Hematopoietic multipotent progenitor cell treated with erythropoietin and hydrocortisone succinate and interleukin-3 and kit ligand, for 15 days (in vitro differentiated cells): Measurements from ENCODE around the gene UBE2E2.

Experiments
- DNase-seq: peaks from one replicate; pipeline ENCODE4 v3.0.0-alpha.2; 2015; ENCODE audit warnings: low spot score

Gene UBE2E2

DNA sequence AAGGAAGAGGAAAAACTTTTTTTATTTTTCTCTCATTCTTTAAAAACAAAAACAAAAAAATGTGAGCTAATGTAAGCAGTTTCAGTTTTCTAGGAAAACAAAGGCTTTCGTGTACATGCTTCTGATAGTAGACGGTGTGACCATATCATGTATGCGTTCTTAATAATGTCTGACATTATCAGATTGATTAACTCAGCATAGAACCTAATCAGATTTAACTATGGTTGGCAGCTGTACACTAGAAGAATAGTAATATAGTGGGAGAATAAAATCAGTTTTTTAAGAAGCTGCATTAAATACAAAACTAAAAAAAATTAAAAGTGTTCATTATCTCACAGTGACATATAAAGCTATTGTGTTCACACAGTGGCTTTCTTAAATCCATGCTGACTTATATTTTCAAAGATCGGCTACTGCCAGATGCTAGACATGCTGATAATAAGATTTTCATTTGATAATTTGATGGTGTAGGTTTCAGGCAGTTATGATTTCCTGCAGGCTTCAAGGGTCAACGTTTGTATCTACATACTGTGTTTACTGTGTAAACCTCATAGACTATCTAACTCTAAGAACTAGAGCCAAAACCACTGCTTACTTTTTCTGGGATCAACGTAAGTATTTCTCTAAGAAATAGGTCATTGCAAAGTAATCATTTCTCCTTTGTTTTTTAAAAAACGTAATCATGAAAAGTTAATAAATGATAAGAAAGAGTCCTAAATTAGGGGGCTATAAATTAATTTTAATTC lies 74.0 kb downstream of the UBE2E2 start:
- DNase-seq, result no peak

DNA sequence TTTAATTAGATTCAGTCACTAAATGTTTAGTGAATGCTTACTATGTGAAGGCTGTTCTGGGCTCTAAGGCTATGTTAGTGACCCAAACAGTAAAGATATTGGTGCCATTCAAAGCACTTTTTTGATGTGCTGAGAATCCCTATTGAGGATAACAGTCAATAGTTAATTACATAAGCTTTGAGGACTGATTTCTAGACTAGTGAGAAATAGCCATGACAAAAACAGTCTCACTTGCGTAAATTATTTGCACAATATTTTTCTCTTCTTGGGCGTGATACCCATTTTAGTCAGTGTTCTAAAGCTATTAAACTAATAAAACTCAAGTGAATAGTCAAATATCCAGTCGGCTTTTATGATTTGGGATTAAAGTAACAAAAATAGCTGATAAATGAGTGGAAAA lies 74.6 kb downstream of the UBE2E2 start:
- no peak for DNase-seq

DNA sequence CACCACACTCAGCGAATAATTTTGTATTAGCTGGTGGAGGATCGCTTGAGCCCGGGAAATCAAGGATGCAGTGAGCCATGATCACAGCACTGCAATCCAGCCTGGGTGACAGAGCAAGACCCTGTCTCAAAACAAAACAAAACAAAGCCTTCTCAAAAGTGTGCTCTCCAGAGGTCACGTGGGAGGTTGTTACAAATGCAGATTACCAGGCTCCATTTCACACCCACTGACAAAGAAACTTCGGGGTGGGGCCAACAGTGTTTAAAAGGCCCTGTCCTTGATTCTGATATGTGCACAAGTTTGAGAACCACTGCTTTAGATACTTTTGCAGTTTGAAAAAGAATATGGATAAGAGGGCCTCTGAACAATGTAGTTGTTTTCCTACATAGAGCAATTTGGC lies 80.5 kb downstream of the UBE2E2 start:
- DNase-seq, result no peak

DNA sequence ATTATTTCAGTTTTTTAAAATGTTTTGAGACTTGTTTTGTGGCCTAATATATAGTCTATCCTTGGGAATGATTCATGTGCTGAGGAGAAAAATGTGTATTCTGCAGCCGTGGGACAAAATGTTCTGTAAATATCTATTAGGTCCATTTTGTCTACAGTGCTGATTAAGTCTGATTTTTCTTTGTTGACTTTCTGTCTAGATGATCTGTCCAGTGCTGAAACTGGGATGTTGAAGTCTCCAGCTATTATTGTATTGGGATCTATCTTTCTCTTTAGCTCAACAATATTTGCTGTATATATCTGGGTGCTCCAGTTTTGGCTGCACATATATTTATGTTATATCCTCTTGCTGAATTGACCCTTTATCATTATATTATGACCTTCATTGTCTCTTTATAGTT lies 85.2 kb downstream of the UBE2E2 start:
- no peak for DNase-seq

DNA sequence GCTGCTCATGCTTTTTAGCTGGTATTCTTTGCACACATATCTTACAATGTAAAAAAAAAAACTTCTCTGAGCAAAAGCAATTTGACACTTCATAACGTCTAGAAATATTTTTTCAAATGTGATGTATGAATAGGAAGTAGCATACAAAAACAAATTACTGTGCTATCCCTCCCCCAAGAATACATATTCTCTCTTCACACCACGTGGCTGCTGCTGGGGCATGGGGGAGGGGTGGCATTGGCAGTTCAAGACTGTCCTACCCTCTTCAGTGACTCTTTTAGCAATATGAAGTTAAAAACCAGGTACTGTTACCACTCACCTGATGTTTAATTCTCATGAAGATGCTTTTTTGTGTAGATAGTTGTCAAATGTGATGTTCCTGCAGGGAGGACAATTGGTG lies 85.6 kb downstream of the UBE2E2 start:
- no peak for DNase-seq

DNA sequence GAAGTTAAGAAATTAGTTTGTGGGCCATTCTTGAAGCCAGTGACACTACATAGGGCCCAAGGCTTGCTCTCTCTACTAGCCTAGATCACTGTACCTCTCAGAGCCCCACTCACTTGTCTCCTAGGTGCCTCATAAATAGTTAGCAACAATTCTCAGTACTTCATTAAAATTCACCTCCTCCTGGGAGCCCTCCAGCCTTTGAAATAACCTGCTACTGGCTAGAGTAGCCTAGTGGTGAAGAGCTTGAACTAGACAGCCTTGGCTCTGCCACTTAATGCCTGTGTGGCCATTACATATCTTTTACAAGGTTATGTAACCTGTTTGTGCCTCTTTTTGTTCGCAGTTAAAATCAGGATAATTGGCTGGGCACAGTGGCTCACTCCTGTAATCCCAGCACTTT lies 89.3 kb downstream of the UBE2E2 start:
- DNase-seq, result no peak

DNA sequence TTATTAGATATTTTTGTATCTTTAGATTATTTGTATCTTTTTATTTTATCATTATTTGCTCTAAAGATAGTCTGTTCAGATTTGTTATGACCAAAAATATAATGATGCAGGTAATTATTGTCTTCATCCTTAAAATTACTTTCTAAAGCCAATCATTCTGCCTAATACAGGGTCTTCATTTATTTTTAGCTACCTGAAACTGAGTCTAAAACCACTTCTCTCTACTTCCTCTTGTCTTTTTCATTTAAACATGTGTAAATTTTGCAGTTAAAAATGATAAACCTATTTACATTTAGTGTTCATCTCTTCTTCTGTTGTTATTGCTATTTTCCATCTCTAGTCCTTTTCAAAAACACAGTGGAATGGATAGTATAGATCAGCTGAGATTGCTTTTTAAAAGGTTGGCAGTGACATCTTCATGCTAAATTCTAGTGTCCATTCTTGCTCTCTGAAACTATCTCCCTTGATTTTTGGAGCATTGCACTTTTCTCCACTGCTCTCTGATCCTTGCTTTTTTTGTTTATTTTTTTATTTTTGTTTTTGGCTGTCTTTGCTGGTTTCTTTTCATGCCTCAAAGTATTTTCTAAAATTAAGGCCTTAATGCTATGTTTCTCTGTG lies 91.8 kb downstream of the UBE2E2 start:
- no peak for DNase-seq

DNA sequence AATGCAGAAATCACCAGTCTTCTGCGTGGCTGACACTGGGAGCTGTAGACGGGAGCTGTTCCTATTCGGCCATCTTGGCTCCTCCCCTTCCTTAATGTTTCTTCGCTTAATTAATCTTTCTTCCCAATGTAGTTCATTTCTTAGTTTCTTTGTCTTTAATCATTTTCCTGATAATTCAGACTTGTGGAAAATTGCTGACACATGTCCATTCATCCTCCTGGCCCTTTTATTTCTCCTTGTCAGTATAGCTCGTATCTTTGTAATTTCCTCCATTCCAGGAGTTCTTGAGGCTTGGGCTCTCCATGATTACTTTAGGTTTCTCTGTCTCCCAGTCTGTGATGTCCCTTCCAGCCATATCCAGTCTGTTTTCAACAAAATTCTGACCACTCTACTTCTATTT lies 98.7 kb downstream of the UBE2E2 start:
- no peak for DNase-seq

DNA sequence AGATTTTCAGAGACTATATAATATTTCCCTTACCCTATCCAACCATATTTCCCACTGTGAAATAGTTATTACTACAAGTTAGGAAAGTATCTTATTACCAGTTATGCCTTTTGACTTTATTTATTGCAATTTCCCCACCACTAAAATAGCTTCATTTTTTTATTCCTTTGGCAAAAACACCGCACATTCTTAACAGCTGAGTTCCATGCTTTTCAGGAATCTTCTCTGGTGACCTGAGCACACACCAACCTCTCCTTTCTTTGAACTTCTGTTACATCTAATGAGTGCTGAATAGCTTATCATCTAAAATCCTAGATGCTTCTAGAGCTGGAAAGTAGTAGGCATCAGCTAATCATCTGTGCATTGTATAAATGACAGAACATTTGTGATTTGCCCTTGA lies 99.1 kb downstream of the UBE2E2 start:
- DNase-seq, result no peak

DNA sequence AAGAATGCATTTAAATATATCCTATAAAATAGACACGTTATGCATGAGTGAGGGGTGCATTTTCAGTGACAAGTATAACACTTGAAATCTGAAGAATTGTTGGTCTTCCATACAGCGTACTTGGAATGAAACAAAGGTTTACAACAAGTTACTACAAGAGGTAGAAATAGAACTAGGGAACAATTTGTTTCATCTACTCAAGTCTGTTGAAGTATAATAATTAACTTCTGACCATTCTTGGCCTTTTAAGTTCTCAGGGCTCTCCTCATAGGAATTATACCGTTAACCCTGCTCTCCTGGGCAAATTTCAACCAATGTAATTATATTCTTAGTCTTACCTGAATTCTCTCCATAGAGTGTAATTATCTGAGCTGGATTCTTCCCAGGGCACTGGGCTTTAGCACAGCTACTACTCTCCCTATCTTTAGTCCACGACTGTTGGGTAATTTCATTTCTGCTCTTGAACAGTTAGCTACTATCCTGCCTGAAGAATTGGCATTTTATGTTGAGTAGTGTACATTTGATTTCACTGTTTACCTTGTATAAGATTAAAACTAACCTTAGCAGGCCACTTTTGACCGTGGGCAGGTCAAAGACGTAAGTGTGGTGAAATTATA lies 100.6 kb downstream of the UBE2E2 start:
- no peak for DNase-seq

DNA sequence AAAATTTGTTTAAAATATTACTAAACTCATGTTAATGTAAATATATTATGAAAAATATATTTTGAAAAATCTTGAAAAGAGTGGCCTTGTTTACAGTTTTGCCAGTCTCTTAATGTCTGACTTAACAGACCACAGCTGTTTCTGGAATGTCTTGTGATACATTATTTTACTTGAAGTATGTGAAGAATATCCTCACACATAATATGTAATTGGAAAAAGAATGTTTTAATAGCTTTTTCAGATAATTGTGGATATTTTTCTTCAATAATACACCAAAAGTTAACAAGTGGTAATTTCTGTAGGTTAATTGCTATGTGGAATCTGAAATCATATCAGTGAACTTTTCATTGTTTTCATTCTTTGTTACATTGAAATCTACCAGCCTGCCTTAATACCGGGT lies 101.3 kb downstream of the UBE2E2 start:
- no peak for DNase-seq

DNA sequence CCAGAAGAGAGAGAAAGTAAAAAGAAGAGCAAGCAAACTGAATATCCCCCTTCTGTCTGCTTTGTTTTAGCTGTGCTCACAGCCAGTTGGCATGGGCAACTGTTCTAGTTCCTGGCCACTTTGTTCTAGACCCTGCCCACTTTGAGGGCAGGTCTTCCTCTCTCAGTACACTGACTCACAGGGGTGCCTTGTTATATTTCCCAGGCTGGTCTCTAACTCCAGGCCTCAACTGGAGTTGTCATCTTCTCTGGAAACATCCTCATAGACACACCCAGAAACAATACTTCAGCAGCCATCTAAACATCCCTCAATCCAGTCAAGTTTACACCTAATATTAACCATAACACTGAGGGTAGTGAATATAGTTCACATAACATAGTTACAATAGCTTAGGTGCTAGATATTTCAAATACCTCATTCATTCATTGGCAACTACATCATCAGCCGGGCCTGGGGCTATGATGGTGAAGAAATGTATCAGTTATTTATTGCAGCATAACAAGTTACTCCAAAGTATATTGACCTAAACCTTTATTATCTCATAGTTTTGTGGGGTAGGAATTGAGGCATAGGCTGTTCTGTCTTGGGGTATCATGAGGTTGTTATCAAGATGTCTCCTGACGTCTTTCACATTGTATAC lies 106.0 kb downstream of the UBE2E2 start:
- DNase-seq, result no peak

DNA sequence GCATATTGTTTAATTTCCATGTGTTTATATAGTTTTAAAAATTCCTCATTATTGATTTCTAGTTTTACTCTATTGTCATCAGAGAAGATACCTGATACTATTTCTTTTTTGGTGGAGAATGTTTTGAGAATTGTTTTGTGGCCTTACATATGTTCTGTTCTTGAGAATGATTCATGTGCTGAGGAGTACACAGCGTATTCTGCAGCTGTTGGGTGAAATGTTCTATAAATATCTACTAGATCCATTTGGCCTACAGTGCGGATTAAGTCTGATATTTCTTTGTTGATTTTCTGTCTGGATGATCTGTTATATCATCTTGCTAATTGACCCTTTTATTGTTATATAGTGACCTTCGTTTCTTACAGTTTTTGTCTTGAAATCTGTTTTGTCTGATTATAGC lies 109.7 kb downstream of the UBE2E2 start:
- DNase-seq, result no peak

DNA sequence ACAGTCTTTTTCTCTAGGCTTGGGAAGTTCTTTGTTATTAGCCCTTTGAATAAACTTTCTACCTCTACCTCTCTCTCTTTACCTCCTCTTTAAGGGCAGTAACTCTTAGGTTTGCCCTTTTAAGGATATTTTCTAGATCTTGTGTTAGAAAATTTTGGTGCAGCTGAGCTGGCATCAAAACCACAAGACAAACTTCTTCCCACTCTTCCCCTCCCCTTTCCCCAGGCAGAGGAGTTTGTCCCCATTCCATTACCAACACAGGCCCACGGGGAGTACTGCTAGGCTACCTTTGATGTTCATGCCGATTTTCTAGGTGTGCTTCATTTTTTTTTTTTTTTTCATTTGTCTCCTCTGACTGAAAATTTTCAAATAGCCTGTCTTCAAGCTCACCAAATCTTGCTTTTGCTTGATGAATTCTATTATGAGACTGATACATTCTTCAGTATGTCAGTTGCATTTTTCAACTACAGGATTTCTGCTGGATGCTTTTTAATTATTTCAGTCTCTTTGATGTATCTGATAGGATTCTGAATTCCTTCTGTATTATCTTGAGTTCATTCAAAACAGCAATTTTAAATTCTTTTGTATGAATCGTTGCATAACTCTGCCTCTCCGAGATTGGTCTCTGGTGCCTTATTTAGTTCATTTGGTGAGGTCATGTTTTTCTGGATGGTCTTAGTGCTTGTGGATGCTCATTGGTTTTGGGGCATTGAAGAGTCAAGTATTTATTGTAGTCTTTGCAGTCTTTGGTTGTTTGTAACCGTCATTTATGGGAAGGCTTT lies 112.0 kb downstream of the UBE2E2 start:
- no peak for DNase-seq

DNA sequence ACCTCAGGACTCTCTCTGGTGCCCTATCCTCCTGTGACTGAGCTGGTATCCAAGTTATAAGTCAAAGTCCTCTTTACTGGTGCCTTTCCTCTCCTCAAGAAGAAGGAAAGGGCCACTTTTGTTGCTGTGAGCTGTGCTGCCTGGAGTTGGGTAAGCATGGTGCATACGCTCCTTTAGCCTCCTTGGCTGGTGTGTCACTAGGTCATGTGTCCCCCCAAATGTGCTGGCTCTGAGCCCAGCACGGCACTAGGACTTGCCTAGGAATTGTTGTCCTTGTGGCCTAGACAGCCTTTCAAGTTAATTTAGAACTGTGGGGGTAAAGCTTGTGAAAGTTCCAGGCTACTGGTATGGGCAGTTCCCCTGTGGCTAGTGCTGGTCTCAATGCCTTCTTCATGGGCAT lies 113.8 kb downstream of the UBE2E2 start:
- no peak for DNase-seq

DNA sequence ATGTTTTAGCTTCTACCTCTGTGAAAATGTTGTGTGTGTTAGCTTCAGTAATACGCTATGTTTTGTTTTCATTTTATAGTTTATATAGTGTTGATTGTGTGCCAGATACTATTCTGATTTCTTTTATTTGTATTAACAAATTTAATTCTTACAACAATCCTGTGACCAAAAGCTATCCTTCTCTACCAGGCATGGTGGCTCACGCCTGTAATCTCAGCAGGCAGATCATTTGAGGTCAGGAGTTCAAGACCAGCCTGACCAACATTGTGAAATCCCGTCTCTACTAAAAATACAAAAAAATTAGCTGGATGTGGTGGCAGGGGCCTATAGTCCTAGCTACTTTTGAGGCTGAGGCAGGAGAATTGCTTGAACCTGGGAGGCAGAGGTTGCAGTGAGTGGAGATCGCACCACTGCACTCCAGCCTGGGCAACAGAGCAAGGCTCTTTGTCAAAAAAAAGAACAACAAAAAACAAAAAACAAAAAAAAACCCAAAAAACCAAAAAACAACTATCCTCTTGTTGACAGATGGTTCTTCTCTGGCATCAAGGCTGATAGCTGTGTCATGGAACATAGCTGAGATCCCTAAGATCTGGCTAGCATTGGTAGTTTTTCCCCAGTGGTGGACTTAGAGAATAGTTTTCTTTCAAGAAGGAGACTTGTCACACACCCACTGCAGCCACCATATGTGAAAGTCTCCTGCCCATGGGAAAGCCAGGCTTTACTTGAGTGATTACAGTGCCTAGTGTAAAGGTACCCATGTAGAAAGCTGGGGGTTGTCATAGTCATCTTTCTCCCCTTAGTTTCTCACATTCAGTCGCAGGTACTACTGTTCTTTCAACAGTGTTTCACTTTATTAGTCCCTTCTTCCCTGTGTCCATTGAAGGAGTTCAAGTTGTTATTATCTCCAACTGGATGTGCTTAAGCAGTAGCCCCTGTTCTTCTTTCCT lies 116.5 kb downstream of the UBE2E2 start:
- DNase-seq, result no peak

DNA sequence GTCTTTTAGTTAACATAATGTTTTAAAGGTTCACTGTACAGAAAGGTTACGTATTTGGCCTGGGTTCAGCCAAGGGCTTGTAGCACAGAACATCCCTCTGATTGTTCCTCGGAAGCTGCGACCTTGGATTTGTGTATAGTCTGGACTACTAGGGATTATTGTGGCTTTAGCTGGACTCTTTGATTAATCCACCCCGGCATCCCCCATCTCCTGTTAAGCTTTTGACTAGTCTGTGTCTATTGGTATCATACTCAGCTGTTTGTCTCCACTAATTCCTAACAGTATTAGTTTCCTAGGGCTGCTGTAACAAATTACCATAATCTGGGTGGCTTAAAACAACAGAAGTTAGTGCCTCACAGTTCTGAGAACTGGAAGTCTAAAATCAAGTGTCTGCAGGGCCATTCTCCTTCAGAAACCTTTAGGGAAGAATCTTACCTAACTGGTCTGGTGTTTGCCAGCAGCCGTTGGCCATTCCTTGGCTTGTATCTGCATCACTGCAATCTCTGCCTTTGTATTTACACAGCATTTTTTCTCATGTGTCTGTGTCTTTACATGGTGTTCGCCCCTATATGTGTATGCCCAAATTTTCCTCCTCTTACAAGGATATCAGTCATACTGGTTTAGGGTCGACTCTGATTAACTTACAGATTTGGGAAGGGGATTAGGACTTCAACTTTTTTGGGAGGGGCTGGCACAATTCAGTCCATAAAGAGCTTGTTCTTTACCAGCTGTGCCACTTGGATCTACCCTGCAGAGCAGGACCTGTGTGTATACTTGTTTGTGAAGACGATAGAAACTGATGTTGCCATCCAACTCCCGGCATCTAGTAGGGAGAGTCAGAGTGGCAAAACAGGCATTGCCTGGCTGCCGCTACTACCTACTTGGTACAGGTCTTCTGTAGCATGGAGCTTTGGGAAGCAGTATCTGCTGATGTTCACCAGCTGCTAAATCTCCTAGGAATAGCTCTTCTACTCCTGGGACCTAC lies 117.8 kb downstream of the UBE2E2 start:
- DNase-seq, result no peak

DNA sequence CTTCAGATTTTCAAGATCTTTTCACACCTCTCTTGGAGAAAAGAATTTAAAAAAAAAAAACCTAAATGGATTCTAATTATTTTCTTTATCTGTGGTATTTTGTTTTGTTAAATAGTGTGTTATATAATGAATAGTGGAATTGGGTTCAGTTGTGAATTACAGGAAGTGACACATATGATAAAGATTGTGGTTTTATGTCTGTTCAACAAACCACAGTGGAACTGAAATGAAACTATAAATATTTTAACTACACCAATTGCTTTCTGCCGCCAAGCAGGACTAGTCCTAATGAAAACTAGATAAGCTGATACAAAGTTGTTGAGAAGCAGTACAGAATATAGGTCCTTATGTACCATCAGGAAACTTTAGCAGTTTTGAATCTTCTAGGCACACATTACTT lies 121.6 kb downstream of the UBE2E2 start:
- DNase-seq, result no peak

DNA sequence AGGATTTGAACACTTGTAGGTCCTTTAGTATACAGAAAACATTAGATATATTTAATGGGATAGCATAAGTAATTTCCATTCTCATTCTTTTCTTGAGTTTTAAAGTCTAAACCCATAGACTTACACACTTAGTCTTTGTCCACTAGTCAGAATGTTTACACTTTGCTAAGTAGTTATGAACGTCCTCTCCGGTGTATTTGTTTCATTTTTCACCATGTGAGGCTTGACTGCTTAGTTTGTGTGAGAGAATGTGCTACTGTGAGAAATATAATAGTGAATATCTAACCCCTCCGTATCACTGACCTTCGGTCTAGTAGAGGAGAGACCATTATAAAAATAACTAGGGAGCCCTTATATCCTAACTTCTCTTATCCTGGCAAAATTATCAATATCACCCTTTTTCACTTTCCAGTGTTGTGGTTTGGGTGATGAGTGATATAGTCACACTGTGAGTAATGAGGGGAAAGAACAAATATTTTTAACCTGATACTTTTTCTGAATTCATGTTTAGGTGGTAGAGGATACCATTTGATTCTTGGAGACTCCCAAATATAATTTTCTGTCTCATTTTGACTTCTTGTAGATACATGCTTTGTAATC lies 122.4 kb downstream of the UBE2E2 start:
- DNase-seq, result no peak
